ENCODE results near the gene CXCL17.

The CXCL17 gene

DNA sequence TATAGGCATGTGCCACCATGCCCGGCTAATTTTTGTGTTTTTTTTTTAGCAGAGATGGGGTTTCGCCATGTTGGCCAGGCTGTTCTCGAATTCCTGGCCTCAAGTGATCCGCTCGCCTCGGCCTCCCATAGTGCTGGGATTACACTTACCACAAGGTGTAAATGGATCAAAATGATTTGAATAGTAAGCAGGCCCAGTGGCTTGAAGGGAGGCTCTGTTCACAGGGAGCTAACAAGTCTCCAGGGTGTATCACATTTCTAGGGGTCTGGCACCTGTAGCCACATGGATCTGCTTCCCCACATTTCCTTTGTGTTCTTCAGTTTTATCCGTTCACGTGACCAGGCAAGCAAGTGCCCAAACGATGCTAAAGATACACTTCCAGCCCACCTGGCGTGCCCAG lies 39.2 kb downstream of the CXCL17 start:
- TF ChIP-seq, protein P1, sequence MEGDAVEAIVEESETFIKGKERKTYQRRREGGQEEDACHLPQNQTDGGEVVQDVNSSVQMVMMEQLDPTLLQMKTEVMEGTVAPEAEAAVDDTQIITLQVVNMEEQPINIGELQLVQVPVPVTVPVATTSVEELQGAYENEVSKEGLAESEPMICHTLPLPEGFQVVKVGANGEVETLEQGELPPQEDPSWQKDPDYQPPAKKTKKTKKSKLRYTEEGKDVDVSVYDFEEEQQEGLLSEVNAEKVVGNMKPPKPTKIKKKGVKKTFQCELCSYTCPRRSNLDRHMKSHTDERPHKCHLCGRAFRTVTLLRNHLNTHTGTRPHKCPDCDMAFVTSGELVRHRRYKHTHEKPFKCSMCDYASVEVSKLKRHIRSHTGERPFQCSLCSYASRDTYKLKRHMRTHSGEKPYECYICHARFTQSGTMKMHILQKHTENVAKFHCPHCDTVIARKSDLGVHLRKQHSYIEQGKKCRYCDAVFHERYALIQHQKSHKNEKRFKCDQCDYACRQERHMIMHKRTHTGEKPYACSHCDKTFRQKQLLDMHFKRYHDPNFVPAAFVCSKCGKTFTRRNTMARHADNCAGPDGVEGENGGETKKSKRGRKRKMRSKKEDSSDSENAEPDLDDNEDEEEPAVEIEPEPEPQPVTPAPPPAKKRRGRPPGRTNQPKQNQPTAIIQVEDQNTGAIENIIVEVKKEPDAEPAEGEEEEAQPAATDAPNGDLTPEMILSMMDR (IDR thresholded peaks at IDR 0.05; ENCODE audit: low read depth, low read length) = no peak
- no peaks in the 10 kb centered on the region for H3K36me3 ChIP-seq
- H3K9me3 ChIP-seq (ENCODE audit: severe bottlenecking) = no peaks in the 10 kb centered on the region
- no peak overlapping the region for H3K27ac ChIP-seq
- H3K4me3 ChIP-seq (ENCODE audit: low read depth, low read length) = no peak overlapping the region
- no peak for DNase-seq
- no peaks in the 10 kb centered on the region for H3K27me3 ChIP-seq (ENCODE audit: insufficient read depth, low read depth, severe bottlenecking)

DNA sequence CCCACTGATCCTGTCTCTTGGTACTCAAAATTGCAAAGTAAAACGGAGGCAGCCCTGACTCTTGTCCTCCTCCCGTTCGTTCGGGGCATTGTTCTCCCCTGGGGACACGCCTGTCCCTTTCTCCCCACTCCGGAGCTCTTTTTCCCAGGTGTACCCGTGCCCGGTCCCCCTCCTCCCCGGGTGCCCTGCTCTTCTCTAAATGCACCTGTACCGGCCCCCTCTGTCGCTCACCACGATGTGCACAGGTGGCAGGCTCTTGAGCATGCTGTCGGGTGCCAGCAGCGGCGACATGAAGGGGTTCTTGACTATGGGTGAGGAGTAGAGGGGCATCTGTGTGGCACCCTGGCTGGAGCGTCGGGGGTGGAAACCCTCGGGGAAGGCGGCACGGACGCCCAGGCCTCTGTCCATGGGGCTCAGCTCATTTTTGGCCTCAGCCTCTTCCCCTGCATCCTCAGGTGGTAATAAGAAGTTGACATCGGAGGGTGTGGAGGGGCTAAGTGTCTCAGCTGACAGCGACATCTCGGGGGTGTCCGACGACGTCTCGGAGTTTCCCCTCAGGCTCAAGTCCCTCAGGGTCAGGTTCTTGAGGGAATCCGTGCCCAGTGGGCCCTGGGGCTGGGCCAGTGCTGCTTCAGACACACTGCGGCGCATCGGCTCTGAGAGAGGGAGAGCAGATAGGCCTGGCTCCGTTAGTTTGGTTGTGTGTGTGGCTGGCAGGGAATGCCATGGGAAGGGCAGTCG lies 40.2 kb downstream of the CXCL17 start:
- no peak for DNase-seq
- TF ChIP-seq, protein P1 (IDR thresholded peaks at IDR 0.05; ENCODE audit: low read depth, low read length) = no peak
- no peaks in the 10 kb centered on the region for H3K27me3 ChIP-seq (ENCODE audit: insufficient read depth, low read depth, severe bottlenecking)
- no peaks in the 10 kb centered on the region for H3K36me3 ChIP-seq
- peak overlapping the region; percentile 49 for H3K4me3 ChIP-seq (ENCODE audit: low read depth, low read length)
- peak overlapping the region; percentile 61 for H3K27ac ChIP-seq
- no peaks in the 10 kb centered on the region for H3K9me3 ChIP-seq (ENCODE audit: severe bottlenecking)

DNA sequence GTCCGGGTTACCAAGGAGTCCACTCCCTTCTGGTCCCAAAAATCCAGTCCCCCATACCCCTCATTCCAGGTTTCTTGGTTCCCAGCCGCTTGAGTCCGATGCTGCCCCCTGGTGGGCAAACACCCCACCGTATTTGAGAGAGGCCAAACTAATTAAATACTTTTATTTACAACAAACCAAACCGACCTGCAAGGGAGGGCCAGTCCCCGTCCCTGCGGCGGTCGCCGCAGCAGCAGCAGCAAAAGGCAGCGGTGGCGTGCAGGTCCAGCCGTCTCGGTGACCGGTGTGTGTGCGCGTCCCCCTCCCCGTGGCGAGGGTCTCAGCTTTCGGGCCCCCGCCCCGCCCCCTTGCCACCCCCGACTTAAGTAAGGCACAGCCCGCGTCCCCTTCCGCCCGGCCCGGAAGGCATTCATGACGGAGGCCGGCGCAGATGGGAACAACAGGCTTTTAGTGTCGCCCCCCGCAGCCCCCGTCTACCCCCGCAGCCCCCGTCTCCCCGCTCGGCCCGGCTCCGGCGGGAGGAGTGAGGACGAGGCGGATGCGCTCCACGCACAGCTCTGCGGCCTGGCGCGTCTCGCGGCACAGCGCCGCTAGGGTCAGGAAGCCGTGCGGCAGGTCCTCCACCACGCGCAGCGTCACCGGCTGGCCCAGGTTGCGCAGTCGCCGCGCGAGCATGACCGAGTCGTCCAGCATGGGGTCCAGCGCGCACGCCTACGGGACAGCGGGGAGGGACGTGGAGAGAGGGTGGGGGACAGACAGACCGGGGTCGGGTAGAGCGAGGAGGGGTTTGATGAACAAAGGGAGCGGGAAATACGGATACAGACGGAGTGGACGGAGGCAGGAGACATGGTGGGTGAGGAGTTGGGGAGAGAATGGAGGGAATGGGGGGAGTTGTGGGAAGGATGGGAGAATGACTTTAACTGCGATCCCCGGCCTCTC lies 41.1 kb downstream of the CXCL17 start:
- Histone ChIP-seq H3K36me3 (no peaks in the 10 kb centered on the region), H3K4me3 (ENCODE audit: low read depth, low read length) (peak overlapping the region; percentile 49), H3K27me3 (ENCODE audit: insufficient read depth, low read depth, severe bottlenecking) (no peaks in the 10 kb centered on the region), H3K9me3 (ENCODE audit: severe bottlenecking) (no peaks in the 10 kb centered on the region), H3K27ac (peak overlapping the region; percentile 61)
- TF ChIP-seq, protein P1 (IDR thresholded peaks at IDR 0.05; ENCODE audit: low read depth, low read length) = peak; percentile 53
- DNase-seq = peak; percentile 83

DNA sequence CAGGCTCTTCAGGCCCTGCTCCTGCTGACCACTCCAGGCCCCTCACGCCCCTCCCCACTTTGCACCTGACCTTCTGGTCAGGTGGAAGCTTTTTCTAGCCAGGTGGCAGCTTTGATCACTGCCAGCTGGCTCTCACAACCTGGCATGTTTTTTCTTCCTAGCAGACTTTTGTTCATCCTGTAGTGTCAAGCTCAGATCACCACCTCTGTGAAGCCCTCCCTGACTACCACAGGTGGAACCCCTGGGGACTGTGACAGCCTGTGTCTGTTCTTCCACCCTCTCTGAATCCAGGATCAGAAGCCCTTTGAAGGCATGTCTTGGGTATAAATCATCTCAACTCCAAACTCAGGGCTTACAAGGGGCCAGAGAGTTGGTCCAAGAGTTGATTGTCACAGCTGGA lies 42.3 kb downstream of the CXCL17 start:
- no peaks in the 10 kb centered on the region for H3K36me3 ChIP-seq
- no peak for DNase-seq
- no peak overlapping the region for H3K4me3 ChIP-seq (ENCODE audit: low read depth, low read length)
- TF ChIP-seq, protein P1 (IDR thresholded peaks at IDR 0.05; ENCODE audit: low read depth, low read length) = no peak
- H3K27me3 ChIP-seq (ENCODE audit: insufficient read depth, low read depth, severe bottlenecking) = no peaks in the 10 kb centered on the region
- no peaks in the 10 kb centered on the region for H3K9me3 ChIP-seq (ENCODE audit: severe bottlenecking)
- no peak overlapping the region for H3K27ac ChIP-seq

DNA sequence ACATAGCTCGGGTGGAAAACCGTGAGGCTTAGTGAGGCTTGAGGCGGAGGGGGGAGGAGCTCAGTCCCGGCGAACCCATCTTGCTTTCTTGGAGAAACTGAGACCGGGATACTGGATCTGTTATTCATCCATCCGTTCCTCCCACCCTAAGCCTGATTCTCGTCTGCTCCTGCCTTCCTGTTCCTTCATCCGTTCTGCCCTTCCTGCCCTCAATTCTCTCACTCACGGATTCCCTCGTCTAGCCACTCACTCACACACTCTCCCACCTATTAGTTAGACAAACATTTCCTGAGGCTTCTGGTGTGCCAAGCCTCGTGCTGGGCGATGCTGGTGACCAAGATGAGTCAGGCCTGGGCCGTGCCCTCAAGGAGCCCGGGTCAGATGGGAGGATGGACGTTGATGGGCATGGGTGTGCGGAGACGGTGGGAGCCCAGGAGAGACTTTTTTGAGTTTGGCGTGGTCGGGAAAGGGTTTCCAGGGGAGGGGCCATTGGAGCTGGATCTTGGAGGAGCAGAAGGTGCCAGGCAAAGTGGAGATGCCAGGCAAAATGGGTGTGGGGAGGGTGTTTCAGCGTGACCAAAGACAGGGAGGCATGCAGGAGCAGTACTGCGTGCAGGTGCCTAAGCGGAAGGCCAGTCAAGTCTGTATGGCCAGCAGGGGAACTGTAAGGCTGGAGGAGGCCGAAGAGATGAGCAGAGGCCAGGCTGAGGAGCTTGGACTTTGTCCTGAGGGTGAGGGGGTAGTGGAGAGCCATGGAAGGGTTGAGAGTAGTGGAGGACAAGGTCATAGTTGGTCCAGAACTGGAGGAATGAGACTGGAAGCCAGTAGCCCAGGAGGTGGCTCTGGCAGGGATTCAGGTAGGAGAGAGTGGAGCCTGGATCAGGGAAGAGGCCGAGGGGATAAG lies 45.2 kb downstream of the CXCL17 start:
- Histone ChIP-seq H3K4me3 (ENCODE audit: low read depth, low read length) (peak overlapping the region; percentile 88), H3K9me3 (ENCODE audit: severe bottlenecking) (no peaks in the 10 kb centered on the region), H3K27me3 (ENCODE audit: insufficient read depth, low read depth, severe bottlenecking) (no peaks in the 10 kb centered on the region), H3K36me3 (no peaks in the 10 kb centered on the region), H3K27ac (peak overlapping the region; percentile 62)
- TF ChIP-seq, protein P1 (IDR thresholded peaks at IDR 0.05; ENCODE audit: low read depth, low read length) = no peak
- no peak for DNase-seq
